GDM1 (cell line): ENCODE data around the gene MICAL3.

ENCODE experiments used
- DNase-seq: peaks from one replicate; lab custom pipeline; 2025; lab: John Stamatoyannopoulos, UW

The MICAL3 gene

DNA sequence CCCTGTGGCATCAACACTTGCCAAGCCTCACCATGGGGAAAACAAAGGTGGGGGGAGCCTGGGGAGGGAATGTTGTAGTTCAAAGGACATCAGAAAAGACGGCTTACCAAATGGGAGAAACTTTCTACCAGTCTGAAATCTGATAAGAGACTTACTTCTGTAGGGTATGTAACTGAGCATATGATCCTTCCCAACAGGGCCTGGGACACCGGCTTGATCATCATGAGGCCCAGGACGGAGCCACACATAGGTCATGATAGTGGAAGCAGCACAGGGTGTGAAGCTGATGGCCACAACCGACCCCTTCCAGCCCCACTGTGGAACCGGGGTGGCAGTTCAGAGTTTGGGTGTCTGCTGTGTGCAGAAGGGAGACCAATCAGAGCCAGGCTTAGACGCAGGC lies 51.1 kb downstream of the MICAL3 start:
- no peak for DNase-seq

DNA sequence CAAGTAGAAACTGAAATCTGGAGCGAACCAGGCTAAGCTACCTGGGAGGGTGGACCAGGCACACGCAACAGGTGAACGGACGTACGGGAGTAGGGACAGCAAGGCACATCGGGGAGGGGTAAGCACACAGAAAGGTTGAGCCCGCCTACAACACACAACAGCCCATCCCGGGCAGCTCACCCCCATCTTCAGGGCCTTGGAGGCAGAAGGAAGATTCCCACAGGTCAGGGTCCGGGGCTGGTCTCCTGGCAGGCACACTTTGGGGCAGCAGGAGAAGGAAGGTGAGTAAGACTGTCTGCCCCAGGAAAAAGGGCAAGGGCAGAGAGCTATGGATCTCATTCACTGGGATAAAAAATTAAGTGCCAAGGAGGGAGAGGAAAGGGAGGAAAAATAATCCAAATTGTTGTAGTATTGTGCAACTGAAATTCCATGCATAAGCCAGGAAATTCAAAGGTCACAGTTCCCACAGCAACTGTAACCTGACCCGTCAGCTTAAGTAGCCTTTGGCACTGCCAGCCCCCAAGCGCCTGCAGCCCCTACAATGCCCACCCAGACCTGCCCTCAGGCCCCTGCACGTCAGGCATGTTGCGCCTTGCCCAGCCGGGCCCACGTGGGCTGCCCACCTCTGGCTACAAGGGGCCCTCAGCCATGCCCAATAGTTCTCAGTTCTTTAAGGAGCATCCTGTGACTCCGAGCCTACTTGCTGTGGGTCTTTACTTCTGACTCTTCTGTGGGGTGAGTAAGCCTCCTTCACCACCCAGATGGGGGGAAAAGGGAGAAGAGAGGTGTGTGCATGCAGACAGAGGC lies 51.8 kb downstream of the MICAL3 start:
- no peak for DNase-seq

DNA sequence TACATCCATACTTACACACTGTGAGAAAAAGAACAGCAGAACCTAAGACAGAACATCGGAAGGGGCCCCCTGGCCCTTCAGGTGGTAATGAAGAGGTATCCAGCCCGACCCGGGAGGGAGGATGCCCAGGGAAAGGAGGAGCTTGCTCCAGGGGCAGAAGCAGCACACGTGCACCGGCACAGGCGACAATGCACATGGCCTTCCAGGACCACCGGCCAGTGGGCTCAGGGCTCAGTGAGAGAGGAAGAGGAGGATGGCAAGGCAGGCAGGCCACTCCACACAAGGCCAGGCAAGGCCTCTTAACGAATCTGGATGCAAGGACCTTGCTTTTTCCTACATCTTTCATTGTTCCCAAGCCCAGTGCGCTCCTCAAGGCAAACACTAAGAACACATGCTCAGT lies 52.6 kb downstream of the MICAL3 start:
- no peak for DNase-seq

DNA sequence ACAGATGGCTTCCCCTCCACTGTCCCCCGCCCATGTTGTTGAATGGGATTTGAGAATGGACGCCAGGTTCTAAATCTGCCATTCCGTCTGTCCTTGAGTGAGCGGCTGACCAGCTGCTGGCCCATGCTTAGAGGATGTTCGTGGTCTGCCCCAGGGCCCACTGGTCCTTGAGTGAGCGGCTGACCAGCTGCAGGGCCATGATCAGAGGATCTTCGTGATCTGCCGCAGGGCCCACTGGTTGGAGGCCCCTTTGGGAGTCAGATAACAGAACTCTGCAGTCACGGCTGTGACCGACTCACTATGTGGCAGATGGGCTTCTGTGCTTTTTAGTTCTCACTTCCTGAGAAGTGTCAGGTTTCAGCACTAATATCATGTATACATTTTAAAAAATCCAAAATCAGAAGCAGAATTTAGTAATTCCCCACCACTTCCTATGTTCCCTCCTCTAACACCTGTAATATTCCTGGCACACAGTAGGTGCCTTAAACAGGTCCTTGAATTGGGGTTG lies 54.1 kb downstream of the MICAL3 start:
- no peak for DNase-seq

DNA sequence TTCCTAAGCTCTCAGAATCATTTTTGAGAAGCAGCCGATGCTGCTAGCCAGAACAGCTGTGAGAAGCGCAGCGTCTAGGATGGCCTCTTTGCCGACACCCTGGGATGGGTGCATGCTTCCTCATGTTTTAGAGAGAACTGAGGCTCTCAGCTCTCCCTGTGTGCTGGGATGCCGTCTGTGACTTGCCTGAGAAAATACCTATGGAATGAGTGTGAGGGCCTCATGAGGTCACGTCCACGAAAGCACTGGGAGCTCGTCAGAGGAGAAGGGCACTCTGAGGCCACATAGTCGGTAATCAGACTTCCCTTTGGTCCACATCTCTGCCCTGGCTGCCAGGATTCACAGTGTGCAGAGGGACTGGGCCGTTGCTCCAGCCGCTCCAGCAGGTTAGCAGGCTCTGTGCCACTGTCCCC lies 54.7 kb downstream of the MICAL3 start:
- DNase-seq, result no peak

DNA sequence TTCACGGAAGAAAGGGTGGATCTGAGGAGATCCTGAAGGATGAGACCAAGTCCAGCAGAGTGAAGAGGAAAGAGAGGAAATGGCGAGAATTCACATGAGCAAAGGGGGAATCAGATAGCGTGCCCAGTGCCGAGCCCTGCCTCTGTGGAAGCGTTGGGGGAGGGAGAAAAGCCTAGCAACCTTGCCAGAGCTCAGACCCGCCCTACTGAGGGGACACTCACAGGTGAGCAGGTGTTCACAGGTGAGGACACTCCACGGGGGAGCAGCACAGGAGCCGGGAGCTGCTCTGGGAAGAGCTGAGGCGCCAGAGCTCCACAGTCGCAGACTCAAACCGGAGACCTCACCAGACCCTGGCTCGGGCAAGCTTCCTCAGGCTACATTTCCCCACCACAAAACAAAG lies 56.2 kb downstream of the MICAL3 start:
- no peak for DNase-seq

DNA sequence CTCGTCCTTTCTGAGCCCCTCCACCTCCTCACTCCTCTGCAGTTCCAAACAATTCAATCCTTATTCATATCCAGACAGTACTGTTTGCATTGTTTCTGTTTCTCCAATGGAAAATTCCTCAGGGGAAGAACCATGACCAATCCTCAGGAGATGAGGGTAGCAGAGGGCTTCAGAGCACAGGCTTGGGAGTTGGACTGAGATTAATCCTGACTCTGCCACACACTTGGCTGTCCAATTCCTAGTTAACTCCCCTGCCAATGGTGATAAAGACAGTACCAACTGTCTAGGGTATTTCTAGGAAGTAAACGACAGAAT lies 58.0 kb downstream of the MICAL3 start:
- DNase-seq, result no peak

DNA sequence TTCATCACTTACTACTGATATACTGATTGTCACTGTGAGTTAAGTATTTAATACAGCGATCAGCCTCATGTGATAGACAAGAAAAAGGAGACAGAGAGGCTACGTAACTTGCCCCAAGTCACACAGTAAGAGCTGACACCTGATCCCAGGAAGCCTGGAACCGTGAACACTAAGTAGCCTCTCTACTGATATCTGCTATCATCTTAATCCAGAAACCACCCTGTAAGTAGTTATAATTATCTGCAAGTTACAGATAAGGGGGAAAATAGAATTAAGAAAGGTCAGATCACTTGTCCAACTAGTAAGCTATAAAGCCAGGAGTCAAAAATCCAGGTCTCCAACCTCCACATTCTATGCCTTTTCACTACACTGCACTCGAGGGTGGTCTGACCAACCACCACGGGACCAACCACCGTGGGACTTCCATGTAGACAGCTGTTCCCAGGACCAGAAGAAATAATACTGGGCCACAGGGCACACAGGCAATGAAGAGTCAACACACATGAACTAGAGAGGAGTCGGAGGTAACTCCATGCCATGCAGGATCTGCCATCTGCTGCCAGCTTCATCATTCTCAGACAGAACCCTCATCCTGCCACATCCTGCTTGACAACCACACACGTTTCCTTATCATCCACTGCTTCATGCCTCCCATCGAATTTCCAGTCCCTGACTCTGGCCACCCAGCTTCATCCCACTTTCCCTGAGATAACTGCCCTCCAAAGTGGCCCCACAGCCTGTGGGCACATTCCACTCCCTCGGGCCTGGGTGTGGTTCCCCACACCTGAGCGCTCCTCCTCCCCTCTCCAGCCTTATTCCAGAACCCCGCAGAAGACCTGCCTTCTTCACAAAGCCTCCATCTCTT lies 58.6 kb downstream of the MICAL3 start:
- DNase-seq, result peak; percentile 12

DNA sequence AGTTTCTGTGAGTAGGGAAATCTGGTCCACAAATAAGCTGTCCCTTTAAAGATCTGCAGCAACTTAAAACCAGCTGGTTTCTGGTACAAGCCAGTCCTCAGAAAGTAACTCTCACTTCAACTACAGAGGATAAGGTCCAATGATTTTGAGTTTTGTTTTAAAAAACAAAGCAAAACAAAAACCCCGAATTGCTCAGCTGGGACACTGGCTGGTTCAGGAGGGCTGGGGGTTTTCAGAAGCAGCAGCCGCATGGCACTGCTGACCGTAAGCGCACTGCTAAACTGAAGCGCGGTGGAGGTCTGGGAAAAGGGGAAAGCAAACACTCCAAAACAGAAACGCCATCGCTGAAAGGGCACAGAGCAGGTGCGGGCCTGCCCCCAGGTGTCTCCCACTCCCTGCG lies 59.7 kb downstream of the MICAL3 start:
- no peak for DNase-seq

DNA sequence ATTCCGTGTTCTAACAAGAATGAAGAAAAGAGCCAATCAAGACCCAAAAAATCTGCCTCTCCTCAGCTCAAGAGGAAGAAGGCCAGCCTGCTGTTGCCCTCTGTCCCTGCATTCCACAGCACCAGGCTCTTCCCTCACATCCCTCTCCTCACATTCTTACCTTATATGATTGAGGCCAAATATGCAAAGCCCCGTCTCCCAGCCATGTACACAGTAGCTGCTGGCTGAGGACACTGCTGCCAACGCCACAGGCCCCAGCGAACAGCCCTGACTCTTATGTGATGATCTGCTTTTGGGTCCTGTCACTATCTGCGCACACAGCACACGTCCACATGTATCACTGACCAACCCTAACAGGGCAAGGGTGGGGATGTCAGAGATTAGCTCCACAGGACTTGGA lies 60.2 kb downstream of the MICAL3 start:
- DNase-seq, result no peak

DNA sequence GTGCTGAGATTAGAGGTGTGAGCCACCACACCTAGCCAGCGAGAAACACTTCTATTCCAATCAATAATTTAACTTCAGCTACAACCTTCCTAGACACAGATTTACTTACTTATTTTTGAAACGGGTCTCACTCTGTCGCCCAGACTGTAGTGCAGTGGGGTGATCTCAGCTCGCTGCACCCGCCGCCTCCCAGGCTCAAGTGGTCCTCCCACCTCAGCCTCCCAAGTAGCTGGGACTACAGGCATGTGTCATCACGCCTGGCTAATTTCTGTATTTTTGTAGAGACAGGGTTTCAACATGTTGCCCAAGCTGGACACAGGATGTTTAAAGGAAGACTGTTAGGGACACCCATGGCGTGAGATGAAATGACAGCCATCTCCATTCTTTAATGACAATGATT lies 61.3 kb downstream of the MICAL3 start:
- no peak for DNase-seq

DNA sequence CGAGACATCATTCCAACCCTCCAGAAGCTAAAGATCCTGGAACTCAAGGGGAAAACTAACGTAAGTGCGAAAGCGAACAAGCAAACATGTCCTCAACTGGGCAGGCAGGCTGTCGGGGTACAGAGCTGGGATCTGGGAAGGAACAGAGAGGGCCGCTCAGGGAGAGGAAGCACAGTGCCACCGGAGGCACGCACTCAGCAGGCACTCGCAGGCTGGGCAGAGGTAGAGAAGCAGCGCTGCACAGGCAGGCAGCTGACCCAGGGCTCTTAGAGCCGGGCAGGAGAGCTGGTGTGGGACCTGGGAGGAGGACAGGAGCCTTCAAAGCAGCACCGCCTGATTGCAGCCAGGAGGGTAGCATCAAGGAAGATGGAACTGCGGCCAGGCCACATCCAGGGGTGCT lies 62.2 kb downstream of the MICAL3 start:
- DNase-seq, result no peak

DNA sequence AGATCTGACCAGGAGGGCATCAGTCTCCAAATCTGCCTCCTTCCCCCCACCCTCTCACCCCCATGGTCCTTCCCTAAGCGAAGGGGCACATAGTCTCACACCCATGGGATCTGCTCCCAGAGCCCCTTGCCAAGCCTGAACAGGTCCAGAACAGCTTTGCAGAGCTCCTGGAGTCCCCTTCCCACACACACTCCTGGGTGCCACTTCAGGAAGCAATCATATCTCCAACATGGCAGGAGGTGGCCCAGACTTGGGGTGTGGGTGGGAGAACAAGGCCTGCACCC lies 63.0 kb downstream of the MICAL3 start:
- no peak for DNase-seq

DNA sequence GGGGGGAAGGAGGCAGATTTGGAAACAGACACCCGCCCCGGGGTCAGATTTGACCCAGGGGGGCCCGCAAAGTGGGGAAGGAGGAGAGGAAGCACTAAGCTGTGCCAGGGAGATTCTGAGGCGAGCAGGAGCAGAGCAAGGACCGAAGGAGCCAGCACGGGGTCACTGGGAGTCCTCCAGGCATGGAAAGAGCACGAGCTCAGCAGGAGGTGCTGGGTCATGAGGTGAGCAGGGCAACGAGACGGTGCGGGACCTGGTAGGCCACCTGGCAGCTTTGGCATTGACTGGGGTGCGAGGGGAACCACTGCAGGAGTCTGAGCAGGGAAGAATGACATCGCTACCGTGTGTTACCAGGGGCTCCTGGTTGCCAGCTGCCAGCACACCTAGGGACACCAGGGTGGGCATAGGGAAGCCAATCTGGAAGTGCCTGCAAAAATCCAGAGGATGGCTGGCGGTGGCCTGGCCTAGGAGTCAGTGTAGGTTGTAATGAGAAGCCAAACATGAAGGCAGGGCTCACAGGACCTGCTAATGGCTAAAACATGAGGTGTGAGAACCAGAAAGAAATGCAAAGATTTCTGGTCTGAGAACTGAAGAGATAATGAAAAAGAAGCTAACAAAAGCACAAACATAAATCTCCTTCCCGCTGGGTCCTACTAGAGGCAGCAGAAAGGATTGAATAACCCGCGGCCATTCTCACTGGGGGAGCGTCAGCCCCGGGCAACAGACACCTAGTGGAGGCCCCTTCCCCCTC lies 63.5 kb downstream of the MICAL3 start:
- no peak for DNase-seq

DNA sequence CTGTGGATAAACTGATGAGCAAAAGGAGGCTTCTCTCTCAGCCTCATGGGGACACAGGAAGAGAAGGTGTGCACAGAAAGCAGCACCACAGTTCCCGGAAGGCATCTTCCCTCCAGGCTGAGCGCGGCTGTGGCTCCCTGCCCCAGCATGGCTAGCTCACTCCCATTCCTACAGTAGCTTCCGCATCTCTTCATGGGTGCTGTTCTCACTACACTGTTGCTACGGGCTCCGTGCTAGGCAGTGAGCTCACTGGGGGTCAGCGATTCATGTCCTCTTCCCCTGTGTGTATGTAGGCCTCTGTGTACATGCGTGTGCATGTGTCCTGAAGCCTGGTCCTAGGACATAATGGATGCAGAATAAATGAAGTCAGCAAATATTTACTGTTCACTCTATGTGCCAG lies 64.3 kb downstream of the MICAL3 start:
- no peak for DNase-seq

DNA sequence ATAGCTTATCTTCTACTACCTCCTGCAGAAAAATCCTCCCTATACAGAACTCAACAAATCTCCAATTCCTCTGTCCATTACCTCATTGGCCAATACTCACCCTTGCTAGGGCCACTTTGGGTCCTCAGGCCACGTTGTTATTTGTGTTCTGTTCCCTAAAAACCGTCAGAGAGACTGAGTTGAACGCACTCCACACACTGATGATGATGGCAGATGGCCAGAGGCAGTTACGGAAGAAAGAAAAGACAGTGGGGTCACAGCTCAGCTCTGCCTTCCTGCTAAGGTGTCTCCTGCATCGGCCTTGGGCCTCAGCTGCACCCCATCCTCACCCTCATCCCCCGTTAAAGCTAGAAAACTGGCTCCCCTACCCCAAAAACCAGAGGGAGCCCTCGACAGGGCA lies 66.2 kb downstream of the MICAL3 start:
- DNase-seq, result no peak

DNA sequence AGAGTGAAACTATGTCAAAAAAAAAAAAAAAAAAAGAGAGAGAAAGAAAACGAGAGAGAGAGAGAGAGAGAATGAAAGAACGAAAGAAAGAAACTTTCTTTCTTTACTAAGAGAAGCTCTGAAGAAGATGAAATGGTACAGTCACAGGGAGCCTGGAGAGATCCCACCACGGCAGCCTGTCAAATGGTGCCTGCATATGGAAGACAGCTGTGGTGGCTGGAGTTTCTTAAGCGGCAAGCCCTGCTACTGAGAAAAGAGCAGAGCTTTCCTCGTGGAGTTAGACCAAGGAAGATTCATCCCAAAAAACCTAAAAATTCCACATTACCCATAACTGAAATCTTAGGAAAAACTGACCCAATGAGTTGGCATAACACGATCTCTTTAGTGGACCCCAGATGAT lies 66.7 kb downstream of the MICAL3 start:
- no peak for DNase-seq

DNA sequence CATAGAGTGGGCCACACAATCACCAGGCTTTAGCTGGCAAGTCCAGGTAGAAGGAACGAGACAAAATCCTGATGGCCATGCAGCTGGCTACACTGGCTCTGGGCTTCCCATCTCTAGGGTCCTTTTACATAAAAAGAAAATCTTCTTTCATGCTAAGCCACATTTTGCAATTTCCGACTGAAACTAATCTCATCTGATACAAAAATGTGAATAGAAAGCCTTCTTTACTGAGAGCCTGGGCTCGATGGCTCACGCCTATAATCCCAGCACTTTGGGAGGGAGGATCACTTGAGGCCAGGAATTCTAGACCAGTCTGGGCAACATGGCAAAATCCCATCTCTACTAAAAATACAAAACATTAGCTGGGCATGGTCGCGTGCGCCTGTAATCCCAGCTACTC lies 67.2 kb downstream of the MICAL3 start:
- no peak for DNase-seq

DNA sequence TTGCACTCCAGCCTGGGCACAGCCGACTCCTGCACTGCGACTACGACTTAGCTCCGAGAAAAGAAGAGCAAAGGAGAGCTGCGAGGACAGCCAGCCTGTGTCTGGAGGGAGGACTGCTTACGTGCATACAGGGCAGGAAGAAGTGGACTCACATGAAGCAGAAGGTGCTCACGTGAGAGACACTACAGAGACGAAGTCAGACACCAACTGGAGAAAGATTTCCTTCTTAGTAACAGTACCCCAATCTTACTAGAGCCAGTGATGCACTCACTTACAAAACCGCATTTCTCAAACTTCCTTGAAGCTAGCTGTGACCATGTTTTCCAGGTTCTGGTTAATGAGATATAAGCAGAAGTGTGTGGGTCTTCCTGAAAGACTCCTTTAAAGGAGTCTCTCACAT lies 67.7 kb downstream of the MICAL3 start:
- DNase-seq, result no peak

DNA sequence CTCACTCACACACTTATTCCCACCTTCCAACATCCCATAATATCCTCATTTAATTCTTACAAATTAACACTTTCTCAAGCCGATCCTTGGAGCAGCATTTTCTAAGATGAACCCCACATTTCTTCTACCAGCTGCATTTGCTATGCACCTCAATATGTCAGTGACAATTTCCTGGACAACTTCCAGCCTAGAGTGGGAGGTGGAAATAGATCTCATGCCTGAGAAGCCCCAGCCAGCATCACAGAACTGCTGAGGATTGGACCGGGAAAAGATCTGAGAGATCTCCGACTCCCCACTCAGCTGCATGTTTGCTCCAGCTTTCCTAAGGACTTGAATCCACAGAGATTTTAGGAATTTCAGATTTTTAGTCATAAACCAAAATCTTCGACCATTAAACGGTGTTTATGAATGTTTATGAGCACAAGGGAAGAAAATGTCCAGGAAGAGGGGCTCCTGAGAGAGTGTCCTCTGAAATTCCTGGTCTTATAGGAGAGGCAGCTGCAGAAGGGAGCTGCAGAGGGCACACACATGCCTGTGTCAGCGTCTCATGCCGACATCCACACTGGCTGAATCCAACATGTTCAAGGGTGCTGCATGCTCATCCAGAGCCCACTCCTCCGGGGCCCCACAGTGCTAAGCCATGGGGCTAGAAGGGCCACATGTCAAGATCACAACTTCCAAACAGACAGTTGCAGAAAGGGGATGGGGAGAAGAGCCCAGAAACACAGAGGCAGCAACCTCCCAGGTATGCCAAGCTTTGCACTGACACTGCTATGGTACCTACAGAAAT lies 68.6 kb downstream of the MICAL3 start:
- no peak for DNase-seq

DNA sequence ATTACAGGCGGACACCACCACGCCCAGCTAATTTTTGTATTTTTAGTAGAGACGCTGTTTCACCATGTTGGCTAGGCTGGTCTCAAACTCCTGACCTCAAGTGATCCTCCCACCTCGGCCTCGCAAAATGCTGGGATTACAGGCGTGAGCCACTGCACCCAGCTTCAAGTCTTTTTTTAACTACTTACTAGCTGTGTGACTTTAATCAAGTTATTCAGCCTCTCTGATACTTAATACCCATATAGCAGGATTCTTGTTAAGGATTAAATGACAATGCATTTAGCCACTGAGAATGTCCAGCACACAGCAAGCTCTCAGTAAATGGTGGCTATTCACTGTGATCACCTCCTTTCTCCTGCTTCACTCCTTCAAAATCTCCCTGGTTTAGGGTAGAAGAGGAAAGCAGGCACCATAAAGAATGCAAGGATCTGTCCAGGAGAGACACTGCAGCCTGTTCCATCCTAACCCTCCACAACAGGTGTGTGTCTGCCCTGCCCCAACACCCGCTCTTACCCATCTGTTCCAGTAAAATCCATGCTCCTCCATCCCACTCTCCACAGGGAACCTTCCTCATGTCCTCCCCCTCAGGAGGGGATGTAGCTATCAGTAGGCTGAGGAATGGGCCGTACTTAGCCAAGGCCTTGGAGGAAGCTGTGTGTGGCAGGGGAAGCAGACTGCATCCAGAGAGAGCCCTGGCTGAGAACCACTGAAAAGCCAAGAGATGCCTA lies 69.3 kb downstream of the MICAL3 start:
- DNase-seq, result no peak
